AML-193 (cell line): ENCODE results near the gene PHKB.

Source experiments
- DNase-seq, 2 experiments: peaks; one replicate each; lab custom pipeline; 2025; lab: John Stamatoyannopoulos, UW

The PHKB gene

DNA sequence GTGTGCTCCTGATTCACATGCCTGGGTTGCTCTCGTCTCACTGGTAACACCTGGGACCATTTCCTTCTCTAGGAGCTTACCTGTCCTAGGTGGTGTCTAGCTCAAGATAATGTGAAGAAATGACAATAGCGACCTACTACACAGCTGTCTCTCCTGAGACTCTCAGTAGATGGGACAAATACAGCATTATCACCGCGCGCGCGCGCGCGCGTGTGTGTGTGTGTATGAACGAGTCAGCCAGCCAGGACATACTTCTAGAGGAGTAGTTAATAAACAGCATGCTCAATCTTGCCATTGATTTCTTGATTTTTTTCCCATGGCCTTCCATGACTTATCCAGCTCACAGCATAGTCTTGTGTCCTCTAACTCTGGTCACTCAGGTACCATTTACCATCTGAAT, 268.6 kb downstream of the PHKB start:
- DNase-seq: no peak

DNA sequence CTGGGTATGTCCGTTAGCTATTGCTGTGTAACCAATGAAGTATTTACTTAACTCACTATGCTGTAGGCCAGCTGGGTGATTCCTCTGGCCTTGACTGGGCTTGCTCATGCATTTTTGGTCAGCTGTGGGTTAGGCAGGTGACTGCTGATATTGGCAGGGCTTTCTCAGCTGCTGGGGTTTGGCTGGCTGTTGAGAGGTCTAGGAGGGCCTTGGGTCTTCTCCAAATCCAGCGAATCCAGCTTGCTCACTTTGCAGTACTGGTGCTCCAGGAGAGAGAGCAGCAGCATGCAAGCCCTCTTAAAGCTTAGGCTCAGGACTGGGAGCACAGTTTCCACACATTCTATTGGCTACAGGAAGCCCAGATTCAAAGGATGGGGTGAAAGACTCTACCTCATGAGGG, 270.1 kb downstream of the PHKB start:
- no peak for DNase-seq

DNA sequence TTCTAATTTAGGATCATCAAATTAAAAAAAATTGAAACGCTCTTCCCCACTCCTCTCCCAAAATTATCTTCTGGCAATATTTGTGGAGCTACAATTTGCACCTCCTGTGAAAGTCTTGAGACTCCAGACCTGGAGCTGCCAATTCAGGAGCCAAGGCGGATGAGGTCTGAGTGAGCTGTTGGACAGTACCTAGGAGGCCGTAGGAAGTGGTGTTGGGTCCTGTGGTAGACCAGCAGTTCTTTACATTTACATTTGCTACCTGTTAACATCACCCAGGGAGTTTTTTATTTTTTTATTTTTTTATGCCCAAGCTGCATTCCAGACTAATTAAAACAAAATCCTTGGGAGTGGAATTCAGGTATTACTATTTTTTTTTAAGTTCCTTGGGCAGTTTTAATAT, 271.0 kb downstream of the PHKB start:
- DNase-seq: no peak

DNA sequence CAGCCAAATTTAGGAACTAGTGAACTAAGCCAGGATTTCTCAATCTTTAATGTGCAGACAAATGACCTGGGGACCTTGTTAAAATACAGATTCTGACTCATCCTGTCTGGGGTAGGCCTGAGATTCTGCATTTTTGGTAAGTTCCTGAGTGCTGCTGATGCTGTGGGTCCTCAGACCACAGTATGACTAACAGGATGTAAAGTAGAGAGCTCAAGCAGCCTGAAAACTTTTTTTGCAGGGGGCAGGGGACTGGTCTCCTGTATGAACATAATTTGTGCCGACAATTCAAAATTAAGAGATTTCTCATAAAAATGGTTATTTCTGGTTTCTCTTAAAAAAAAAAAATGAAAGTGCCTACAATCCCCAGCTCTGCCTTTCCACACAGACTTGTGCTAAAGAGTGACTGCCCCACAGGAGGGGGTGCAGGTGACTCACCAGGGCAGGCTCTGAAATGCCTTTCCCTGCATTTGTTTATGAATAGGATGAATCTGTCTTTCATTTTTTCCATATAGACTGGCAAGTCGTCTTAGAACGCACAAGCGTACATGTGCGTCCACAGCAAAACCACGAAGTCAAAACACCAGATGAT, 271.5 kb downstream of the PHKB start:
- peak; percentile 28 to 29 for DNase-seq

DNA sequence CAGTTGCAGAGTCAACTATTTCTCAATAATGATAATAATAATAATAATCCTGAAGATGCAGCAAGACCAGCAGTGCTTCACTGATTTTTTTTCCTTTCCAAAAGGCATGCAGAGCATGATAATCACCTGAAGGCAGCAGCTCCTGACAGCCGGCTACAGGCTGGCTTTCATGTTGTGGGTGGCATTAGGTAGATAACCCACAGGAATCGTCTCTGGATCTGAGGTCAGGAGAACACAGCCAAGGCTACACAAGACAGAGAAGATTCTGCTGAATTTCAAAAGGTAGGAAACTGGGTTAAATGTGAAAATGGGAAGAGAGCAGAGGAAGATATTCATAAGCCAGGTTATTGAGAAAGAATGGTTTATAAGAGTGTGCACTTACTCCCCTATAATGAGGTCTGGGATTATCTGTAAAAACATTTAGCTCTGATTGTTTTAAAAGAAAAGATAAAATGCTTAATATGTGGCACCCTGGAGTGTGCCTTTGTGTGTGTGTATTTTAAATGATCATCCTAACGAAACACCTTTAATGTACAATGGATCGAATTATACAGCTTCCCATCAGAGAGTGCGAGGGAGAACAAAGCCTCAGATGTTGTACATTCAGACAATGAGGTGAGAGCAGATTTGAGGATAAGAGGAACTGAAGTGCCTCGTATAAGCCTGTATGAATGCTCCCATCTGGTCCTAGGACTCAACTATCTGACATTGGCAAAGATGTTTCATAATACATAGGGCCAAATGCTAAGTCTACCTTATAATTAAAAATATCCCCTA, 273.1 kb downstream of the PHKB start:
- DNase-seq: no peak

DNA sequence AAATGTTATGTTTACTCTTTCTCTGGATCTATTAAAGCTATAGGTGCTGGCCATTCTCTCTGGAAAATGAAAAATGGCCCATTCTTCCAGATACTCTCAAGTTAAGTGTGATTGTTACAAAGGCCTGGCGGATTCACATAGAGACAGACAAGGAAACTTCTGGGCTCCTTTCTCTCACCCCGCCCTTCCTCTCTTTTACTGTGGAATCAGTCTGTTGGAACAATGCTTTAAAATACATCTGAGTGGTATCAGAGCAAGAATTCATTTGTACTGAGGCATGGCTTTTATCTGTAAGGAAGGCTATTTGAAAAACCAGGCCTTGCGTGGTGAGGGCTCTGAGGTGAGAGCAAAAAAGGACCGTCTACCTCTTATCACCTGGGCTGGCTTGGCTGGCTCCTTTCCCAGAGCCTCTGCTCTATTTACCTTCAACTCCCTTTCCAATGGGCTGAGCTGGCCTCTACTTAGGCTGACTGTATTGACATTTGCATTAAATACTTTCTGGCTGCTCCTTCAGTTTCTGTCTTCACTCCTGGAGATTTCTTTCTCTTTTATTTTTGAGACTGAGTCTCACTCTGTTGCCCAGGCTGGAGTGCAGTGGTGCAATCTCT, 274.0 kb downstream of the PHKB start:
- no peak for DNase-seq

DNA sequence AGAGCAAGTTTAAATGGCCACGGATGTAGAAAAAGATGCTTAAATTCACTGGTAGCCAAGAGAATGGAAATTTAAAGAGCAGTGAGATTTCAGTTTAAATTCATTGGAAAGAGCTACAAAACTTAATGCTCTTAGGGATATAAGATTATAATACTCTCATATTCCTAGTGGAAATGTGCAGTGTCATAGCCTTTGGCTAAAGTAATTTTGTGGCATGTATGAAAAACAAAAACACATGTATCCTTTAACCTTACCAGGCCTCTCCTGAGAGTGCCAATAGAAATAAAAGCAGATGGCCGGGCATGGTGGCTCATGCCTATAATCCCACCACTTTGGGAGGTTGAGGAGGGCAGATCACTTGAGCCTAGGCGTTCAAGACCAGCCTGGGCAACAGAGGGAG, 289.2 kb downstream of the PHKB start:
- no peak for DNase-seq
